DOHH2 (cell line): ENCODE measurements around the gene SPTBN4.

Source experiments
- H3F3A ChIP-seq: fragments of 200-600 bp; sonication (generic), shearing (Covaris generic); 2 replicates; pipeline ENCODE4 v1.6.0; 2016; ENCODE audit warnings: antibody characterized with exemption, mild to moderate bottlenecking; ENCODE audit not compliant: control insufficient read depth, insufficient read depth
- H3K27ac ChIP-seq: fragments of 200-600 bp; sonication (generic); 2 replicates; pipeline ENCODE4 v1.5.1; 2014; ENCODE audit warnings: low read depth, mild to moderate bottlenecking, low read length, moderate library complexity
- H3K27me3 ChIP-seq: fragments of 200-600 bp; sonication (generic); 2 replicates; pipeline ENCODE4 v1.6.1; 2014; ENCODE audit warnings: mild to moderate bottlenecking, low read length, mixed read lengths; ENCODE audit not compliant: control insufficient read depth
- H3K36me3 ChIP-seq: fragments of 200-600 bp; sonication (generic); 2 replicates; pipeline ENCODE4 v1.6.1; 2014; ENCODE audit warnings: mild to moderate bottlenecking, low read length, moderate library complexity, mixed read lengths; ENCODE audit not compliant: control insufficient read depth
- H3K4me1 ChIP-seq: fragments of 200-600 bp; sonication (generic); 2 replicates; pipeline ENCODE4 v1.6.1; 2014; ENCODE audit warnings: mild to moderate bottlenecking, low read length, mixed read lengths; ENCODE audit not compliant: control insufficient read depth
- H3K4me2 ChIP-seq: fragments of 200-600 bp; sonication (generic); 2 replicates; pipeline ENCODE4 v1.6.0; 2014; ENCODE audit warnings: mild to moderate bottlenecking, low read length, moderate library complexity
- H3K4me3 ChIP-seq: fragments of 200-600 bp; sonication (generic); 2 replicates; pipeline ENCODE4 v1.5.1; 2014; ENCODE audit warnings: mild to moderate bottlenecking, low read length, mixed read lengths
- H3K79me2 ChIP-seq: fragments of 200-600 bp; sonication (generic); 2 replicates; pipeline ENCODE4 v1.6.1; 2014; ENCODE audit warnings: mild to moderate bottlenecking, low read length, mixed read lengths; ENCODE audit not compliant: control insufficient read depth
- H3K9me2 ChIP-seq: fragments of 200-600 bp; sonication (generic); replicated peaks from 2 replicates; pipeline ENCODE4 v1.6.1; 2014; ENCODE audit warnings: mild to moderate bottlenecking, low read length, mixed read lengths; ENCODE audit not compliant: control insufficient read depth
- H3K9me3 ChIP-seq: fragments of 200-600 bp; sonication (generic); 2 replicates; pipeline ENCODE4 v1.6.1; 2014; ENCODE audit warnings: antibody characterized with exemption, low read length, mixed read lengths; ENCODE audit not compliant: control insufficient read depth, insufficient read depth
- H4K20me1 ChIP-seq: fragments of 200-600 bp; sonication (generic); 2 replicates; pipeline ENCODE4 v1.6.0; 2014; ENCODE audit warnings: low read depth, mild to moderate bottlenecking, antibody characterized with exemption, low read length, moderate library complexity; ENCODE audit not compliant: control insufficient read depth, insufficient read depth
- CTCF ChIP-seq: fragments of 200-600 bp; sonication (generic); IDR thresholded peaks from one replicate; pipeline ENCODE4 v1.5.1; 2014; ENCODE audit warnings: antibody characterized with exemption, mild to moderate bottlenecking, low read depth, low read length; ENCODE audit not compliant: poor library complexity, severe bottlenecking
- EZH2phosphoT487 ChIP-seq: fragments of 200-600 bp; sonication (generic); IDR thresholded peaks from 2 replicates; pipeline ENCODE4 v1.6.1; 2017; ENCODE audit warnings: borderline replicate concordance, mild to moderate bottlenecking, antibody characterized with exemption, low read length, moderate library complexity, mixed read lengths

The SPTBN4 gene

GRCh38 chr19:40565355-40565754, 98.6 kb downstream of the SPTBN4 start:
- H3K9me3 ChIP-seq = no peaks in the 10 kb centered on the region
- H4K20me1 ChIP-seq = no peaks in the 10 kb centered on the region
- no peak overlapping the region for H3K27ac ChIP-seq
- no peaks in the 10 kb centered on the region for H3F3A ChIP-seq
- no peak overlapping the region for H3K4me2 ChIP-seq
- no peaks in the 10 kb centered on the region for H3K36me3 ChIP-seq
- peaks cover 41% of the 10 kb centered on the region for H3K27me3 ChIP-seq
- no peaks in the 10 kb centered on the region for H3K9me2 ChIP-seq
- H3K4me1 ChIP-seq = peaks cover 5% of the 10 kb centered on the region
- H3K4me3 ChIP-seq = no peak overlapping the region
- TF ChIP-seq CTCF = no peak
- no peak for TF ChIP-seq EZH2phosphoT487
- no peaks in the 10 kb centered on the region for H3K79me2 ChIP-seq

- Histone ChIP-seq H3K27ac (no peak overlapping the region), H3K4me2 (no peak overlapping the region), H3K9me3 (no peaks in the 10 kb centered on the region), H3K4me3 (no peak overlapping the region), H3K27me3 (peaks cover 41% of the 10 kb centered on the region), H3K9me2 (no peaks in the 10 kb centered on the region), H3K4me1 (peaks cover 7% of the 10 kb centered on the region), H3K36me3 (no peaks in the 10 kb centered on the region), H4K20me1 (no peaks in the 10 kb centered on the region), H3F3A (no peaks in the 10 kb centered on the region), H3K79me2 (no peaks in the 10 kb centered on the region)
- TF ChIP-seq CTCF (no peak), EZH2phosphoT487 (no peak)
Observed at GRCh38 chr19:40565910-40566495, 99.2 kb downstream of the SPTBN4 start.

- peaks cover 41% of the 10 kb centered on the region for H3K27me3 ChIP-seq
- no peaks in the 10 kb centered on the region for H3F3A ChIP-seq
- no peaks in the 10 kb centered on the region for H4K20me1 ChIP-seq
- H3K79me2 ChIP-seq = no peaks in the 10 kb centered on the region
- H3K9me2 ChIP-seq = no peaks in the 10 kb centered on the region
- no peaks in the 10 kb centered on the region for H3K36me3 ChIP-seq
- no peaks in the 10 kb centered on the region for H3K9me3 ChIP-seq
- no peak overlapping the region for H3K27ac ChIP-seq
- TF ChIP-seq CTCF (no peak), EZH2phosphoT487 (no peak; the same call in 1 of the 2 replicates)
- H3K4me3 ChIP-seq = no peak overlapping the region
- H3K4me1 ChIP-seq = peaks cover 12% of the 10 kb centered on the region
- no peak overlapping the region for H3K4me2 ChIP-seq
Observed at GRCh38 chr19:40567040-40567749, 100.4 kb downstream of the SPTBN4 start.
